Astrocyte (in vitro differentiated cells and primary cell): ENCODE results near the gene TMEM120B. TPM values are rescaled to one million over a fixed set of nuclear protein-coding genes. Genes with fewer than 3 reads are reported as not detected.

ENCODE experiments used
- DNase-seq: peaks from one replicate; pipeline ENCODE4 v3.0.0-alpha.2; 2010; ENCODE audit warnings: low read depth
- FAIRE-seq: peaks from 2 replicates; lab custom pipeline; 2011; peaks lifted over from hg19 to GRCh38; lab: Jason Lieb, UNC
- H2AFZ ChIP-seq: 2 replicates; pipeline ENCODE4 v1.6.0; 2012; ENCODE audit warnings: low read depth, low read length, inconsistent platforms
- H3K27ac ChIP-seq: 2 replicates; pipeline ENCODE4 v1.5.1; 2011; ENCODE audit warnings: low read depth, low read length, inconsistent platforms
- H3K27me3 ChIP-seq: 2 replicates; pipeline ENCODE4 v1.6.0; 2011; ENCODE audit warnings: low read length, inconsistent platforms; ENCODE audit not compliant: insufficient read depth
- H3K36me3 ChIP-seq: 2 replicates; pipeline ENCODE4 v1.5.1; 2011; ENCODE audit warnings: low read length, inconsistent platforms; ENCODE audit not compliant: insufficient read depth
- H3K4me1 ChIP-seq: 2 replicates; pipeline ENCODE4 v1.5.1; 2011; ENCODE audit warnings: low read length, inconsistent platforms; ENCODE audit not compliant: insufficient read depth
- H3K4me2 ChIP-seq: 2 replicates; pipeline ENCODE4 v1.6.0; 2012; ENCODE audit warnings: low read length, inconsistent platforms
- H3K4me3 ChIP-seq: 2 replicates; pipeline ENCODE4 v1.5.1; 2011; ENCODE audit warnings: low read depth, mild to moderate bottlenecking, low read length, inconsistent platforms; ENCODE audit not compliant: insufficient read depth
- H3K79me2 ChIP-seq: 2 replicates; pipeline ENCODE4 v1.6.0; 2012; ENCODE audit warnings: mild to moderate bottlenecking, low read length, inconsistent platforms; ENCODE audit not compliant: insufficient read depth
- H3K9ac ChIP-seq: 2 replicates; pipeline ENCODE4 v1.6.0; 2012; ENCODE audit warnings: mild to moderate bottlenecking, low read length, inconsistent platforms
- H3K9me3 ChIP-seq: 2 replicates; pipeline ENCODE4 v1.5.1; 2012; ENCODE audit warnings: low read depth, mild to moderate bottlenecking, low read length, inconsistent platforms; ENCODE audit not compliant: insufficient read depth
- H4K20me1 ChIP-seq: 2 replicates; pipeline ENCODE4 v1.6.0; 2012; ENCODE audit warnings: low read length, inconsistent platforms; ENCODE audit not compliant: insufficient read depth
- H3K27ac Mint-ChIP-seq: one replicate; pipeline ENCODE4 v1.8.0; 2021; ENCODE audit warnings: mild to moderate bottlenecking, mixed read lengths; ENCODE audit not compliant: unreplicated experiment
- H3K27me3 Mint-ChIP-seq: one replicate; pipeline ENCODE4 v1.8.0; 2021; ENCODE audit warnings: low read depth, mixed read lengths; ENCODE audit not compliant: unreplicated experiment
- H3K36me3 Mint-ChIP-seq: one replicate; pipeline ENCODE4 v1.8.0; 2021; ENCODE audit warnings: low read depth, mixed read lengths; ENCODE audit not compliant: unreplicated experiment
- H3K4me1 Mint-ChIP-seq: one replicate; pipeline ENCODE4 v1.8.0; 2021; ENCODE audit warnings: low read depth, mixed read lengths; ENCODE audit not compliant: unreplicated experiment
- H3K4me3 Mint-ChIP-seq: one replicate; pipeline ENCODE4 v1.8.0; 2021; ENCODE audit warnings: mild to moderate bottlenecking, moderate library complexity, mixed read lengths; ENCODE audit not compliant: unreplicated experiment
- H3K9me3 Mint-ChIP-seq: one replicate; pipeline ENCODE4 v1.8.0; 2021; ENCODE audit warnings: mild to moderate bottlenecking, mixed read lengths; ENCODE audit not compliant: unreplicated experiment
- CTCF ChIP-seq: IDR thresholded peaks from 2 replicates; pipeline ENCODE4 v1.5.1; 2011; ENCODE audit warnings: low read depth, mild to moderate bottlenecking, inconsistent platforms, low read length, moderate library complexity; ENCODE audit not compliant: insufficient read depth
- EZH2 ChIP-seq: IDR thresholded peaks from 2 replicates; pipeline ENCODE4 v1.6.1; 2012; ENCODE audit warnings: mild to moderate bottlenecking, low read length, inconsistent platforms; ENCODE audit not compliant: insufficient read depth
- total RNA-seq: library from RNA; stranded (reverse); gene quantifications from 2 replicates; pipeline ENCODE4 v1.2.1, GENCODE V29; 2021

Gene TMEM120B
- total RNA-seq, 1 donor from 2014 or later, result 36.0 TPM

- no peaks in the 10 kb centered on the region for H3K27me3 ChIP-seq
- no peaks in the 10 kb centered on the region for H3K27me3 Mint-ChIP-seq
- H3K27ac ChIP-seq, result peak overlapping the region; percentile 42
- peaks cover 6% of the 10 kb centered on the region for H3K36me3 Mint-ChIP-seq
- no peak overlapping the region for H3K4me3 ChIP-seq
- no peak for FAIRE-seq
- H3K4me2 ChIP-seq, result peak overlapping the region; percentile 60
- TF ChIP-seq CTCF (no peak), EZH2 (no peak)
- DNase-seq, result no peak
- H3K4me1 ChIP-seq, result peaks cover 35% of the 10 kb centered on the region
- peaks cover 9% of the 10 kb centered on the region for H4K20me1 ChIP-seq
- H3K4me3 Mint-ChIP-seq, result peak overlapping the region; percentile 57
- no peaks in the 10 kb centered on the region for H3K79me2 ChIP-seq
- peak overlapping the region; percentile 27 for H3K9ac ChIP-seq
- H3K9me3 Mint-ChIP-seq, result no peaks in the 10 kb centered on the region
- H3K4me1 Mint-ChIP-seq, result peaks cover 31% of the 10 kb centered on the region
- H2AFZ ChIP-seq, result no peak overlapping the region
- no peaks in the 10 kb centered on the region for H3K9me3 ChIP-seq
- peaks cover 4% of the 10 kb centered on the region for H3K36me3 ChIP-seq
- H3K27ac Mint-ChIP-seq, result peak overlapping the region; percentile 92
Observed at GRCh38 chr12:121781998-121782979, 69.7 kb downstream of the TMEM120B start.

- FAIRE-seq (no peak), DNase-seq (no peak)
- H3K9me3 Mint-ChIP-seq, result no peaks in the 10 kb centered on the region
- H3K36me3 Mint-ChIP-seq, result peaks cover 6% of the 10 kb centered on the region
- Histone ChIP-seq H3K27ac (peak overlapping the region; percentile 53), H3K4me3 (no peak overlapping the region), H4K20me1 (peaks cover 11% of the 10 kb centered on the region), H3K4me1 (peaks cover 35% of the 10 kb centered on the region), H3K36me3 (peaks cover 4% of the 10 kb centered on the region), H2AFZ (no peak overlapping the region), H3K79me2 (no peaks in the 10 kb centered on the region), H3K27me3 (no peaks in the 10 kb centered on the region), H3K9me3 (no peaks in the 10 kb centered on the region), H3K9ac (peak overlapping the region; percentile 59), H3K4me2 (peak overlapping the region; percentile 54)
- TF ChIP-seq EZH2 (no peak), CTCF (no peak)
- H3K4me1 Mint-ChIP-seq, result peaks cover 31% of the 10 kb centered on the region
- H3K27ac Mint-ChIP-seq, result peak overlapping the region; percentile 43
- H3K4me3 Mint-ChIP-seq, result no peak overlapping the region
- H3K27me3 Mint-ChIP-seq, result no peaks in the 10 kb centered on the region
Observed at GRCh38 chr12:121783766-121784165, 71.2 kb downstream of the TMEM120B start.
